HG03135 (cell line): ENCODE measurements around the gene LSM7.

Experiments
- ATAC-seq: cut with Tn5 transposase; IDR thresholded peaks from one replicate; pipeline ENCODE4 v1.9.1; 2021; ENCODE audit warnings: mild to moderate bottlenecking, moderate library complexity; ENCODE audit not compliant: unreplicated experiment

Gene LSM7

GRCh38 chr19:2305452-2306280 is 22.7 kb downstream of the LSM7 start:
- ATAC-seq: no peak

GRCh38 chr19:2303211-2303798 is 25.1 kb downstream of the LSM7 start:
- no peak for ATAC-seq

- no peak for ATAC-seq
Measured at GRCh38 chr19:2302319-2303210, 25.8 kb downstream of the LSM7 start.

- no peak for ATAC-seq
Measured at GRCh38 chr19:2300533-2300932, 27.9 kb downstream of the LSM7 start.

- ATAC-seq: no peak
Measured at GRCh38 chr19:2296141-2296540, 32.2 kb downstream of the LSM7 start.

GRCh38 chr19:2294687-2295335 is 33.6 kb downstream of the LSM7 start:
- ATAC-seq: no peak

GRCh38 chr19:2291185-2291751 is 37.1 kb downstream of the LSM7 start:
- ATAC-seq: no peak

GRCh38 chr19:2290441-2291184 is 37.8 kb downstream of the LSM7 start:
- no peak for ATAC-seq

GRCh38 chr19:2289714-2290435 is 38.5 kb downstream of the LSM7 start:
- no peak for ATAC-seq

GRCh38 chr19:2288818-2289713 is 39.3 kb downstream of the LSM7 start:
- ATAC-seq: no peak

GRCh38 chr19:2288338-2288817 is 40.0 kb downstream of the LSM7 start:
- no peak for ATAC-seq

- ATAC-seq: no peak
Measured at GRCh38 chr19:2287585-2288337, 40.6 kb downstream of the LSM7 start.

- no peak for ATAC-seq
Measured at GRCh38 chr19:2286402-2287140, 41.8 kb downstream of the LSM7 start.

- ATAC-seq: no peak
Measured at GRCh38 chr19:2283835-2284507, 44.4 kb downstream of the LSM7 start.

- ATAC-seq: no peak
Measured at GRCh38 chr19:2282862-2283237, 45.5 kb downstream of the LSM7 start.
